CD4-positive, alpha-beta T cell treated with Interleukin-15 for 1 hour (primary cell): ENCODE data around the gene ULK4.
"Not testable (repeated sequence)": the region's sequence is repeated elsewhere in the genome, so short reads cannot be mapped to it uniquely, and the experiment has no call there.

ENCODE experiments used
- DNase-seq: peaks from one replicate; pipeline ENCODE4 v3.0.0-alpha.2; 2020

Gene ULK4

GRCh38 chr3:41477399-41478014 lies 484.4 kb downstream of the ULK4 start:
- DNase-seq: no peak

GRCh38 chr3:41469083-41469482 lies 492.8 kb downstream of the ULK4 start:
- no peak for DNase-seq

- DNase-seq: no peak
Measured at GRCh38 chr3:41467481-41467880, 494.4 kb downstream of the ULK4 start.

GRCh38 chr3:41464858-41465257 lies 497.0 kb downstream of the ULK4 start:
- DNase-seq: no peak

DNA sequence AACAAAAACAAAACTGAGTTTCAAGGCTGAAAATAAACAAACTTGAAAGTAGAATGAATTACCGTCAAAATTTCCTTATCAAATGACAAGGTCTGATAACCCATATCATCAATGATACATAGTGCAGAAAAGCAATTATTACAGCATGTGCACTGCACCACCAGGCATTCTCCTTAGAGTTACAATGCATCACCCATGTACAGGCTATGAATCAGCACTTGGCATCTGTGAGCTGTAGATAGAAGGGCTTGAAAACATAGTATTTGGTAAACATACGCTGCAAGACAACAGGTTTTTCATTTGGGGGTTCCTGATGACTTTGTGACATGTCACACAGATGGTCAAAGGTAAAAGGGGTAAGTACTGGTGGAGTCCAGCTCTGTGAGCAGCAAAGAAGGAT lies 497.5 kb downstream of the ULK4 start:
- DNase-seq: no peak

DNA sequence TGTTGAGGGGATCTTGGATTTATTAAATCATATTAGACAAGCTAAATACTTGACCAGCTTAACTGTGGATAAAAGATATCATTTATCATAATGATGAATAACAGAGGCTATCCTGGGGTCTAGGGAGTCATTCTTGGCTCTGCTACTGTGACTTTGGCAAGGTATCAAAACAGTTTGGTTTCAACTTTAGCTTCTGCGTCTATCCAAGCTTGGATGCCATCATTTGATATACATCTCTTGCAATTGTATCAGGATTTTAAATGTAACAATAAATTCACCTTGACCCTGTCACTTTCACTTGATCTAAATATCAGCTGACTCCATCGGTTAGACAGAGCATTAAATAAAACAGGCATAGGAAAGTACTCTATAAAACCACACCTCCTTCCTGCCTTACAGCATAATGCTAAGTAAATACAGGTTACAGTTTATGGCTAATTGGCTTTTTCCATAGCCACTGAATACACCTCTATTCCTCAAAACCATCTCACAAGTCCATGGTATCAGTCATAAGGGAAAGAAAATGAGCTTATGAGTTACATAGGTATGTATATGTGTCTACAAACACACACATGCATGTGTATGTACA lies 499.7 kb downstream of the ULK4 start:
- DNase-seq: no peak

GRCh38 chr3:41460736-41461135 lies 501.2 kb downstream of the ULK4 start:
- DNase-seq: no peak

- no peak for DNase-seq
Measured at GRCh38 chr3:41457176-41457575, 504.7 kb downstream of the ULK4 start.

DNA sequence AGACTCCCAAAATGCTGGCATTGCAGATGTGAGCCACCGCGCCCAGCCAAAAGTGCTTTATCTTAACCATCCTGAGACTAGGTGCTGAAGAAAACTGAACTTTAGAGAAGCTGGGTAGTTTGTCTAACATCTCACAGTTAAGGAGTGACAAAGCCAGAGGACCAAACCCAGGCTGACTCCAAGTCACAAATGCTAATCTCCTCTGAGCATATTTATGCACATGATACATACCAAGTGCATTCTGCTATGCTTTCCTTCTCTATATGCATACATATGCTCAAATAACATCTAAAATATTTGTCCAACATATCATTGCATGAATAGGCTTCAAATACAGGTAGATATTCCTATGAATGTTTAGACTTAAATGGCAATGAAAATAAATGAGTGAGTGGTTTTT lies 505.7 kb downstream of the ULK4 start:
- DNase-seq: no peak

DNA sequence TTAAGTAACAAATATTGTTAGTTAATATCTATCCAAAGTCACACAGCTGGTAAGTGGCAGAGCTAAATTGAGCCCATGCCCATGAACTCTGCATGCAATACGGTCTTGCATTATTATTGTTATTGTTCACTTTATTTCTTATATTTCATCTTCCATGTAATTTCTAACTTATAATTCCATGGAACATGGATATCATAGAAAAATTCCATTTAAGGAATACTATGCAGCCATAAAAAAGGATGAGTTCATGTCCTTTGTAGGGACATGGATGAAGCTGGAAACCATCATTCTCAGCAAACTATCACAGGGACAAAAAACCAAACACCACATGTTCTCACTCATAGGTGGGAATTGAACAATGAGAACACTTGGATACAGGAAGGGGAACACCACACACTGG lies 508.3 kb downstream of the ULK4 start:
- not testable (repeated sequence) for DNase-seq

DNA sequence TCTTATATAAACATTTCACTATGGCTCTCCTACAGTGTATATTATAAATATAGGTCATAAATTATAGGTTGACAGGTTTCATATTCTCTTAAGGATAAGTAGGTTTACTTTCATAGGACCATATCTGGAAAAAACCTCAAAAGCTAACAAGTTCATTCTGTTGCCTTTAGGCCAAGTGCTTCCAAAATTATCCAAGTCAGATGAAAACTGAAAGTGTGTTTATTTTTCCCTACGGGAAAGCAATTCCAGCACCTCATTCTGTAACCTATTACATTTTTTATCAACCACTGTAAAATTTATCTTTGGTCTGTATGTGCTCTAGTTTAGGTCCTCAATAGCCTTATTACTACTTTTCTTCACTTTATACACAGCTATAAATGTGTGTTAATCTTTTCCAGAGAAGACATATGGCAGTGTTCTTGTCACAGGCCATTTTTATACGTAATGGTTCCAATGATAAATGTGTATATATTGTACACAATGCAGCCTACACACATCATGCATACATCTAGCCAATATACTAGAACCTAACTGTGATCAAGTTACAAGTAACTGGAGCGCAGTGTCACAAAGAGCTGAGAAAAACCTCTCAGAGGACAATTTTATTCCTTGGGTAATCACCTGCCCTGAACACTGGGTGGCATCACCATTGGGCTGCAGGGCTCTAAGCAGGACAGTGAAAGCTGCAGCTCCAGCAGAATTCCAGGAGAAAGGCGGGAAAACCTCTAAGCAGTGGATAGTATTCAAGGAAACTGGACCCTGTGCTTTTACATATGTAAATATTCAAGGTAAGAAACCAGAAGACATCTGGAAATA lies 511.3 kb downstream of the ULK4 start:
- no peak for DNase-seq

- DNase-seq: no peak
Measured at GRCh38 chr3:41448396-41448795, 513.5 kb downstream of the ULK4 start.

DNA sequence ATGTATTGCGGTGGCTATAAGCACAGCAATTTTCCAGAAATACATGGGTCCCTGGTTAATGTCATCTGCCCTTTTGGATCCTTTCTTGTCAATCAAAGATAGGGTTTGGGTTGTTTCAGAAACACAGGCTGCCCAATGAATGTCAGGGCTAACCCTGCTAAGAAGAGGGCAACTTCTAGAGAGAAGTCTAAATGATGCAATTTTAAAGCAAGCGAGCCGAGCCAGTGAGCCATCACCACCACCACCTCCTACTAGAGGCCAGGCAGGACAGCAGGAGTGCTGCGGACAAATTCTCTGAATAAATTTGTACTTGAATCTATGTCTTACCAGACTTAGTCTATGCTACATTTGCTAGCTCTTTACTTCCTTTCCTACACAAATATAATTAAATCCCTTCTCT lies 514.2 kb downstream of the ULK4 start:
- DNase-seq: no peak

DNA sequence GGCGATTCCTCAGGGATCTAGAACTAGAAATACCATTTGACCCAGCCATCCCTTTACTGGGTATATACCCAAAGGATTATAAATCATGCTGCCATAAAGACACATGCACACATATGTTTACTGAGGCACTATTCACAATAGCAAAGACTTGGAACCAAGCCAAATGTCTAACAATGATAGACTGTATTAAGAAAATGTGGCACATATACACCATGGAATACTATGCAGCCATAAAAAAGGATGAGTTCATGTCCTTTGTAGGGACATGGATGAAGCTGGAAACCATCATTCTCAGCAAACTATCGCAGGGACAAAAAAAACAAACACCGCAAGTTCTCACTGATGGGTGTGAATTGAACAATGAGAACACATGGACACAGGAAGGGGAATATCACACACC lies 515.6 kb downstream of the ULK4 start:
- DNase-seq: not testable (repeated sequence)

DNA sequence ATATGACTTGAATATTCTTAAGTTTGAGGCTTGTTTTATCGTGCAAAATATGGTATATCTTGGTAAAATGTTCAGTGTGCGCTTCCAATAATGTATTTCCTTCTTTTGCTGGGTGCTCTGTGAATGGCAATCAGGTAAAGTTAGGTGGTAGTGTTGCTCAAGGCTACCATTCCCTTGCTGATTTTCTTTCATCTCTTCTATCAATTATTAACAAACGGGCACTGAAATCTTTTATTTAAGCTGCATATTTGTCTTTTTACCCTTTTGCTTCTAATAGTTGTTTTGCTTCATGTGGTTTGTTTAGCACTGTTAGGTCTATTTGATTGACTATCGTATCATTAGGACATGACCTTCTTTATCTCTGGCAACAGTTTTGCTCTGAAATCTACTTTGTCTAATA lies 520.3 kb downstream of the ULK4 start:
- DNase-seq: no peak

- DNase-seq: no peak
Measured at GRCh38 chr3:41441139-41441538, 520.8 kb downstream of the ULK4 start.

- no peak for DNase-seq
Measured at GRCh38 chr3:41436983-41437382, 524.9 kb downstream of the ULK4 start.

DNA sequence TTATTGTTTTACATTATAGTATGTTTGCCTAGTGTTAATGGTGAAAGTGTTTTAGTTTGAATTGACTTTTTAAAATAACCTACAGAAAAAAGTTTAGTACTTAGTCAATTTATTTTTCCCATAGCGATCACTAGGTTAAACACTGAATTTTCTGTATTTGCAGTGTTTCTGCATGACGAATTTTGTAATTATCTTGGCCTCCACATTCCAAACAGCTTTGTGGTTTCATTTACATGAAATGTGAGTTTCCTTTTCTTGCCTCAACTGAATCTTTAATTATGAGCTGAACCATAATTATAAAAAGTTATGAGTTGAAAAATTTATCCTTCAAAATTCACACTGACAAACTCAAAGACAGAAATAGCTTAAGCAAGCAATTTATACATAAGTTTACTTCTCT lies 527.1 kb downstream of the ULK4 start:
- DNase-seq: no peak

DNA sequence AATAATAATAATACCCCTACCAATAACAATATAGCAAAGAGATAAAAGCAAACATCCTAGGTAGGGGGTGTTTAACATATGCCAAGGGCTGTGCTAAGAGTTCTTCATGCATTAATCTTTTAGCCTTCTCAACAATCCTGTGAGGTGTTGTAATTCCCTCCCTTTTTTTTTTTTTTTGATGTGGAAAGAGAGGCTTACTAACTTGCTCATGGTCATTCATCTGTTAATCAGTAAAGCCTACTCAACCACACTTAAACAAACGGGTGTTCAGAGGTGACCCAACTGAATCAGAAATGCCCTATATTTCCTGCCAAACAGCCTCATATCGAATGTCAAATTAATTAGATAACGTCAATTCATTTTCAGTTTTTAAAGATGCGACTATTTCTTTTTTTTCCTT lies 530.5 kb downstream of the ULK4 start:
- DNase-seq: no peak

GRCh38 chr3:41430886-41431285 lies 531.0 kb downstream of the ULK4 start:
- no peak for DNase-seq

GRCh38 chr3:41430391-41430790 lies 531.5 kb downstream of the ULK4 start:
- DNase-seq: no peak

GRCh38 chr3:41426485-41426884 lies 535.4 kb downstream of the ULK4 start:
- DNase-seq: no peak

GRCh38 chr3:41424543-41425300 lies 537.2 kb downstream of the ULK4 start:
- no peak for DNase-seq

DNA sequence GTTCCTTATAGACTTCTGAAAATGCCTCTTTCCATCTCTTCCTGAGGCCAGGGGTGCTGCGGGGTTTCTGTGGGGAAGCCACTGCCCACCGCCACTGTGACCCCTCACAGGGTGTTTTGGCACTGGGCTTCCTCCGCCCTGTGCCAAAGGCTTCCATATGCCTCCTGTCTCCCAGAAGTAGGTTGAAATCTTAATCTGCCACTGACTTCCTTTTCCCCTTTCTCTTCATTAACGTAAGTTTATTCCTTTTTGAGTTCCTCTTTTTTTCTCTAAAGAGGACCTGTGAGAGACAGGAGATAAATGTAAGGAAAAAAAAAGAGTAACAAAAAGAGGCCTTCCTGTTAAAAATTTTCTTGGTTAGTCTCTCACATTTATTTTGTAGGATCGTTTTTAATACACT lies 542.1 kb downstream of the ULK4 start:
- DNase-seq: no peak
